GM18526 (cell line): ENCODE measurements around the gene VDAC1.

Source experiments
- POLR2A ChIP-seq: IDR thresholded peaks from 3 replicates; pipeline ENCODE4 v1.6.1; 2011; ENCODE audit not compliant: insufficient read length; ENCODE audit errors: extremely low read depth

The VDAC1 gene

DNA sequence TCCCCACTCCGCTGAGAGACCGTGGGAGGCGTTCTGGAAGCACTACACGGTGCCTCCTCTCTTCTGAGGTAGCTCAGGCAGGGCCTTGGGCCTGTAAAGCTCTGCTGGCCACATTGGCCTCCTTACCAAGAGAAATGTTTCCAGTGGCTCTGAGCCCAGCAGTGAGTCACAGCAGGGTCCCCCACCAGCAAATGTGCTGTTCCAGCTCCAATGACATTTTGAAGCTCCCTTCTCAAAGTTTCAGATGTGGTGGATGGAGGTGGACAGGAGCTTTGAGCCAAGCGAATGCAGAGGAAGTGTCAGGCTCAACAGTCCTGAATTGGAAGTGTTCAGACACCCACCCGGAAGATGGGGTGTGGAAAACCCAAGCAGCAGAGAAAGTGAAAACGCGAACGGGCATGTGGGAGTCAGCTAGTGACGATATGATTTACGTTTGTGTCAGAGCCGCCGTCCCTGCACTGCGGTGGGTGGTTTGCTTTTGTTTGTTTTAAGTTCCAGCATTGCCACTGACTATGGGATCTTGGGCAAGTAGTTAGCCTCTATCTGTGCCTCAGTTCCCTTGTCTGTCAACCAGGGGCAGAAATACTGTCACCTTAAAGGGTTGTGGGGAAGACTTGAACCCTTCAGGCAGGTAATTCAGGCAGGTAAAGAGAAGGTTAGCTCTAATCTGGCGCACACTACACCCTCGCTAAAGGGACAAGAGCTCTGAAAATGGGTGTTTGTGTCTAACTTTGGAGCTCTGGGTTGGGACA lies 74.5 kb downstream of the VDAC1 start:
- TF ChIP-seq POLR2A: peak; percentile 21

GRCh38 chr5:133928587-133929393 lies 76.0 kb downstream of the VDAC1 start:
- TF ChIP-seq POLR2A: no peak

DNA sequence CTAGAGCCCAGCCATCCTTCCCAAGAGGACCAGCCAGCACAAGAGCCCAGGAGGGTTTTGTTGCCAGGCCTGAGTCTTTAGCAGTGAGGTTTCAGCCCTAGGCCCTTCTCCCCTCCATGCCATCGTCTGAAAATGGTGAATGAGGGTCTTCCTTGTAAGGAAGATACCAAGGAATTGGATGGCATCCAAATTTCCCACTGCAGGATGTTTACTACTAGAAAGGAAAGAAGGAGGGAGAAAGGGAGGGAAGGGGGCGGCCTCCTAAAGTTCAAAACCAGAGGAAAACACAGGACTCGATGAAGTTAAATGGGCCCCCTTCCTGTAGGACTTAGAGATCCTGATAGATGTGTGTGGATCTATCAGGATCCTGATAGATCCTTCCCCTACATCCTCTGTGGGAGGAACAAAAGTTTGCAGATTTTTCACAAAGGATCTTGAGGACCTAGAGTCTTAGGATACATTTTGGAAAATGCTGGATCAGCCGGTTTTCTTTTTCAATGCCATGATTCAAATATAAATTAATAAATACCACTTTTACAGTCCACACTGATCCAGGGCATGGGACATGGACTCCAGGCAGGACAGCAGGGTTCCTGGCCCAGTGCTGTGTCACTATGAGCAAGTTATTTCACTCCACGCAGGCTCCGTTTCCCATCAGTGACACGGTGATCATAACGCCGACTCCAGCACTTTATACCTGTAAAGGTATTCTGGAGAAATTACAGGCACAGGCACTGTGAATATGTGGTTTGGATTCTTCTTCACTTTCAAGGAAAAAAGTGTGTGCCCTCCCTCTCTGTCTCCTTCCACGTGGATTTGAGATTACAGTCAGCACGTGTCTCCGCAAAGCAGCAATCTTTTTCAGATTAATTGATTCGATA lies 77.2 kb downstream of the VDAC1 start:
- no peak for TF ChIP-seq POLR2A

DNA sequence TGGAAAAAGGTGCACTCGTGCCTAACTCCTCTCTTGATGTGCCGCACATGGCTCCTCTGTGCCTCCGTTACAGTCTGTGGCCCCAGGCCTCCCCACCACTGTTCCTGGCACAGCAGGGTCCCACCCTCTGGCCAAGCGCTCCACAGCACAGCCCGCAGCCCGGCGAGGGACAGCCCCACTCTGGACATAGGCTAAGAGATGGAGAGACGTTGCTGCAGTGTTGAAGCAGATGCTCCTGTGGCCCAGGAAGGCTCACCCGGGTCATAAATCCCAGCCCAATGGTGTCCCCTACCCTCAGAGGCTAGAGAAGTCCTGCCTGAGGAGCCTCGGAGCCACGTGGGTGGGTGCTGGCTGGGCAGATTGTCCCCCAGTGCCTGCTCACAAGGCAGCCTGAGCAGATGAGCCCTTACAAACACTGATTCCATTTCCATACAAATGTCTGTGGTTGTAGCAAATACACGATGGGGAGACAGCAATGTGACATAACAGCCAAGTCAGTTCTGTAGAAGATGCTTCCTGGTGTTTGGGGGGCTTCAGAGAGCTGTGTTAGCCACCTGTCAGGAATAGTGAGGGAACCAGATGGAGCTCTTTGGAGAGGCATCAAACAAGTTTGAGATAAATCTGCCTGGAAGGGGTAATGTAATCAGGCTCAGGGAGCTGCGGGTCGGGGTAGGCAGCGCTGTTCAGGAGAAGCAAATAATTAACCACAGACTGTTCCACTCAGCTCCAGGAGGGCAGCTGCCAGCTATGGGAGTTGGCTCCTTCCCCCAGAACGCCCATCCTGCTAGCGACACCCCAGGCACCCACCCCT lies 78.1 kb downstream of the VDAC1 start:
- no peak for TF ChIP-seq POLR2A

GRCh38 chr5:133925866-133926488 lies 78.8 kb downstream of the VDAC1 start:
- TF ChIP-seq POLR2A: no peak

DNA sequence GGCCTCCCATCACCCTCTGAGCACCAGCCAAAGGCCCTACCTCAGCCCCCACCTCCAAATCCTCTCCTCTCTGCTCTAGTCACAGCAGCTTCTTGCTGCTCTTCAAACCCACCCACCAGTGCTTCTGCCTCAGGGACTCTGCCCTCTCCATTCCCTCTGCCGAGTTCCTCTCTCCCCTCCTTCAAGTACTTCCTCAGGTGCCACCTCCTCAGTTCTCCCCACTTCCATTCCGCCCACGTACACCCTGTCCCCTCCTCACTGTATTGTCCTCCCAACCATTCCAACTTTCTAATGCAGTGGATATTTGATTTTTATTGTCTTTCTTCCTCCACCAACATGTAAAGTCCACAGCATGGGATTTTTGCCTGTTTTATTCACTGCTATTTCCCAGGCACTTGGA lies 79.5 kb downstream of the VDAC1 start:
- no peak for TF ChIP-seq POLR2A

GRCh38 chr5:133924221-133924920 lies 80.4 kb downstream of the VDAC1 start:
- TF ChIP-seq POLR2A: no peak

DNA sequence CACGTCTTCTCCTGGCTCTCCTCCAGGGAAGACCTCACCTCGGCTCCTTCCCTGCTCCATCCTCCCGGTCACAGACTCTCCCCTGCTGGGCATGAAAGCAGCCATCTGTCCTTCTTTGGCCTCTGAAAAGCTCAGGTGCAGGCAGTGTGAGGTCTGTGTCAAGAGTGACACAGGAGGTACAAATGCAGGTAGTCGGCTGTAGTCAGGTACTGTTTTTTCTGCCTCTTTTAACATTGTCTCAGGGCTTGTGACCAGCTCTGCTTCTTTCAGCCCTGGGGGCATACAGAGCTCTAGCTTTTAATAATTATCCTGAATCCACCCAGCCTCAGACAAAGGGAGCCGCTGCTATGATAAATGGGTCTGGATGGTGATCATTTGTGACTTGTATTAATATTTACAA lies 82.8 kb downstream of the VDAC1 start:
- no peak for TF ChIP-seq POLR2A
